Kidney epithelial cell (primary cell): ENCODE measurements around the gene SLC16A9. TPM values are rescaled to one million over a fixed set of nuclear protein-coding genes. Genes with fewer than 3 reads are reported as not detected.

Experiments
- DNase-seq: peaks from one replicate; pipeline ENCODE4 v3.0.0-alpha.2; 2010; ENCODE audit warnings: low read depth
- H3K27me3 ChIP-seq: 2 replicates; pipeline ENCODE4 v1.6.0; 2011; ENCODE audit warnings: low read length; ENCODE audit not compliant: control insufficient read depth, insufficient read depth
- H3K36me3 ChIP-seq: 2 replicates; pipeline ENCODE4 v1.5.1; 2011; ENCODE audit warnings: low read length; ENCODE audit not compliant: control insufficient read depth, insufficient read depth
- H3K4me3 ChIP-seq: 2 replicates; pipeline ENCODE4 v1.5.1; 2011; ENCODE audit warnings: low read depth, mild to moderate bottlenecking, control low read depth, low read length
- total RNA-seq: library from RNA; depleted of rRNA; stranded (reverse); fragments of >200 nt; gene quantifications from 2 replicates; pipeline ENCODE4 v1.2.3, GENCODE V29; 2015
- TF ChIP-seq, protein P1 (sequence below): IDR thresholded peaks from 2 replicates; pipeline ENCODE4 v1.5.1; 2011; ENCODE audit warnings: mild to moderate bottlenecking, moderate library complexity, low read length, control low read depth, inconsistent platforms; ENCODE audit not compliant: insufficient read depth, poor library complexity, severe bottlenecking

SLC16A9 gene
- total RNA-seq, 1 donor from 2014 or later = 10.4 TPM

DNA sequence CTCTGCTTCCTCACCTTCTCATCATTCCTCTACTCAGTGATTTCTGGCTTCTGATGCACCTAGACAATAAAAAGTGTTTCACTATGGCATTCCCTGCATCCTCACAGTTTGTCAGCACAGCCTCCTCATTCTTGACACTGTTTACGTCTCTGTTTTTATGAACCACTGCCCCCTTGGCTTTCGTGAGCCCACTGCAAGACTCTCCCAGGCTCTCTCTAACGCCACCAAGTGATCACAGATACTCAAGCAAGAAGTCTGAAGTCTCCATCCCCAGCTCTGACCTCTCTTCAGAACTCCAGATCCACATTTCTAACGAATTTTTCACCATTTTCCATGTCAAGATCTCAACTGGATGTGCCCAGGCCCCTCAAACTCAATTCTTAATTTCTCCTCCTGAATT, 8.9 kb downstream of the SLC16A9 start:
- DNase-seq = no peak
- Histone ChIP-seq H3K4me3 (no peak overlapping the region), H3K27me3 (no peaks in the 10 kb centered on the region), H3K36me3 (no peaks in the 10 kb centered on the region)
- TF ChIP-seq, protein P1, sequence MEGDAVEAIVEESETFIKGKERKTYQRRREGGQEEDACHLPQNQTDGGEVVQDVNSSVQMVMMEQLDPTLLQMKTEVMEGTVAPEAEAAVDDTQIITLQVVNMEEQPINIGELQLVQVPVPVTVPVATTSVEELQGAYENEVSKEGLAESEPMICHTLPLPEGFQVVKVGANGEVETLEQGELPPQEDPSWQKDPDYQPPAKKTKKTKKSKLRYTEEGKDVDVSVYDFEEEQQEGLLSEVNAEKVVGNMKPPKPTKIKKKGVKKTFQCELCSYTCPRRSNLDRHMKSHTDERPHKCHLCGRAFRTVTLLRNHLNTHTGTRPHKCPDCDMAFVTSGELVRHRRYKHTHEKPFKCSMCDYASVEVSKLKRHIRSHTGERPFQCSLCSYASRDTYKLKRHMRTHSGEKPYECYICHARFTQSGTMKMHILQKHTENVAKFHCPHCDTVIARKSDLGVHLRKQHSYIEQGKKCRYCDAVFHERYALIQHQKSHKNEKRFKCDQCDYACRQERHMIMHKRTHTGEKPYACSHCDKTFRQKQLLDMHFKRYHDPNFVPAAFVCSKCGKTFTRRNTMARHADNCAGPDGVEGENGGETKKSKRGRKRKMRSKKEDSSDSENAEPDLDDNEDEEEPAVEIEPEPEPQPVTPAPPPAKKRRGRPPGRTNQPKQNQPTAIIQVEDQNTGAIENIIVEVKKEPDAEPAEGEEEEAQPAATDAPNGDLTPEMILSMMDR = no peak

DNA sequence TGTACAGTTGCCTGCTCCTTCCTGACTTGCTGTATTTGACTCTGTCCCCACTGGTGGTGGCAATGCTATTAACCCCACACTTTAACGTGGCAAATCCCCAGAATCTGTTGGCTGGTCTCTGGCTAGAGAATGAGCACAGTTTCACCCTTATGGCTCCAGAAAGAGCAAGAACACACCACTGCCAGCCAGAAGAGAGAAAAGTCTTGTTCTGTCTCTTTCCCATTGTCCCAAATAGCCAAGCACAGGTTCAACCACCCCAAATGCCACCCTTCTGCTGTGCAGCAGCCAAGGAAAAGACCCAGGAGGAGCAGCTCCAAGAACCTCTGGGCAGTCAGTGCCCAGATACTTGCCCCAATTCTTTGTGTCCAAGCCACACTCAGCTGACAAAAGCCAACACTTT, 11.3 kb downstream of the SLC16A9 start:
- Histone ChIP-seq H3K4me3 (no peak overlapping the region), H3K27me3 (no peaks in the 10 kb centered on the region), H3K36me3 (no peaks in the 10 kb centered on the region)
- no peak for DNase-seq
- TF ChIP-seq, protein P1 = no peak

DNA sequence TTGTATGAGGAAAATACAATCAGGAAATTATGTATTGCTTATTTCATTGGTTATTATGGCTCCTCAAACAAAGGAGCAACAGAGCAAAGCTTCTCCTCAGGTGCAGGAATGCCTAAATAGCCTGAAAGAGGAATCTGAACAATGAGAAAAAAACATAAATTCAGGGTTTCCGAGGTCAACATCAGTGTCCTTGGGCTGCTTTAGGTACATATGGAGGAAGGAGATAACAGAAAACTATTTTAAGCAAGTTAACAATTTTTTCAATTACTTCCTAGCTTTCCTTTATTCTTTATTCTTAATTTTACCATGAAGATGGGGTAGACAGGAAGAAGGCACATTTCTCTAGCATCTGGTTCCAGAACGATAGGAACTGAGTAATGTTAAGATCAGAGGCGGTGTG, 14.0 kb downstream of the SLC16A9 start:
- H3K4me3 ChIP-seq = no peak overlapping the region
- no peaks in the 10 kb centered on the region for H3K36me3 ChIP-seq
- TF ChIP-seq, protein P1 = no peak
- no peak for DNase-seq
- no peaks in the 10 kb centered on the region for H3K27me3 ChIP-seq

DNA sequence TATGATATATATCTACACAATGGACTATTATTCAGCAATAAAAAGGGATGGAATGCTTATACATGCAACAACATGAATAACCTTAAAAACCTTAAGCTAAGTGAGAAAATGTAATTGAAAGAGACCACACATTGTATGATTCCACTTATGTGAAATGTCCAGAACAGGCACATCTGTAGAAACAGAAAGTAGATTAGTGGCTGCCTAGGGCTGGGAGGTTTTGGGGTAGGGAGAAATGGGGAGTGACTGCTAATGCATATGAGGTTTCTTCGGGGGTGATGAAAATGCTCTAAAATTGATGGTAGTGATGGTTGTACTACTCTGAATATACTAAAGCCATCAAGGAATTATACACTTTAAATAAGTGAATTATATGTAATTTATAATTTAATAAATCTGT, 14.7 kb downstream of the SLC16A9 start:
- Histone ChIP-seq H3K36me3 (no peaks in the 10 kb centered on the region), H3K27me3 (no peaks in the 10 kb centered on the region), H3K4me3 (no peak overlapping the region)
- DNase-seq = no peak
- TF ChIP-seq, protein P1 = no peak

DNA sequence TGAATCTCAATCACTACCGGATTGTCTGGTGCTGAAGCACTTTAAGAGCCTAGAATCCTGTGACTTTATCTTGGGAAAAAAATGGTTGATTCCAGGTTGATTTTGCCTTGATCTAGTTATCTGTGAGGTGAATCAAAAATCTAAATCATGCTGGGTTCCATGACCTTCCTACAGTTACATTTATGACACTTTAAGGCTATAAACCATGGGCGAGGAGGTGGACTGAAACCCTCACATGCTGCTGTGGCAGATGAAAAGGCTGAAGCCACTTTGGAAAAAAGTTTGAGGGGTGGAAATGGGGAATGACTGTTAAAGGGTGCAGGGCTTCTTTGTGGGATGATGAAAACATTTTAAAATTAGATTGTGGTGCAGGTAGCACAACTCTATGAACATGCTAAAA, 17.5 kb downstream of the SLC16A9 start:
- DNase-seq = no peak
- TF ChIP-seq, protein P1 = no peak
- no peaks in the 10 kb centered on the region for H3K27me3 ChIP-seq
- H3K36me3 ChIP-seq = no peaks in the 10 kb centered on the region
- H3K4me3 ChIP-seq = no peak overlapping the region

DNA sequence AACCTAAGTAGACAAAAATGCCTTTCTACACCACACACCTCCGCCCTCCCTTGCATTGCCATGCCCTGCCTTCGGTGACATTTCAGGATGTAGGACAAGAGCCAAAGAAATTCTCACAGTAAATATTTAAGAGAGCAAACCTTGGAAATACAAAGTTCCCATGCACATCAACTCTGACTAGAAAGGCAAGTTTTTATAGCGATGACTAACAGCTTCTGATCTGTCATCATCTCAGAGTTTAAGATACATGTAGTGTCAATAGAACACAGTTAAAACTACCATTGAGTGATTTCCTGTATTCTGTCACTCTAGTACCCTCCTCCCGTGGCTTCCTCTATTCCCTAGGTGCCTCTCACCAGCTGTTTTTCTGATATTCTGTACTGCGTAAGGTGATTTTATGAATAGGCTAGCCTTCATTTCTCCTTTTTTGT, 20.7 kb downstream of the SLC16A9 start:
- Histone ChIP-seq H3K4me3 (no peak overlapping the region), H3K36me3 (no peaks in the 10 kb centered on the region), H3K27me3 (no peaks in the 10 kb centered on the region)
- no peak for DNase-seq
- TF ChIP-seq, protein P1 = no peak
